Activated T-helper 1 cell treated with anti-CD3 and anti-CD28 coated beads, Interleukin-12 subunit alpha, Interleukin-12 subunit beta, Interleukin-2, Interleukin-4 antibody, amounts not matched to agents 30 ng/mL and 10 ng/mL and 1 ng/mL, durations not matched to agents 14 hours and 24 hours and 36 hours (primary cell): ENCODE data around the gene COQ7. TPM values are rescaled to one million over a fixed set of nuclear protein-coding genes. Genes with fewer than 3 reads are reported as not detected.

ENCODE experiments used
- DNase-seq: peaks from one replicate; pipeline ENCODE4 v3.0.0; 2021; ENCODE audit warnings: low spot score
- H3K27ac Mint-ChIP-seq: one replicate; pipeline ENCODE4 v1.8.0; 2021; ENCODE audit warnings: mild to moderate bottlenecking, mixed read lengths
- H3K27me3 Mint-ChIP-seq: one replicate; pipeline ENCODE4 v1.8.0; 2022; ENCODE audit warnings: mild to moderate bottlenecking, moderate library complexity, mixed read lengths; ENCODE audit not compliant: insufficient read depth
- H3K36me3 Mint-ChIP-seq: one replicate; pipeline ENCODE4 v1.8.0; 2021; ENCODE audit warnings: low read depth, mixed read lengths
- H3K4me1 Mint-ChIP-seq: one replicate; pipeline ENCODE4 v1.8.0; 2021; ENCODE audit warnings: low read depth, mixed read lengths
- H3K4me3 Mint-ChIP-seq: one replicate; pipeline ENCODE4 v1.8.0; 2021; ENCODE audit warnings: mild to moderate bottlenecking, moderate library complexity, mixed read lengths
- H3K9me3 Mint-ChIP-seq: one replicate; pipeline ENCODE4 v1.8.0; 2021; ENCODE audit warnings: mixed read lengths
- intact Hi-C: fragments of 100-400 bp; cut with micrococcal nuclease; formaldehyde crosslinking; loops from one replicate; pipeline ENCODE4 v1.15.1; 2024
- total RNA-seq: library from RNA; stranded (reverse); gene quantifications from 2 replicates; pipeline ENCODE4 v1.2.3, GENCODE V29; 2022

COQ7 gene
- total RNA-seq, 1 donor from 2014 or later, result 17.3 TPM

DNA sequence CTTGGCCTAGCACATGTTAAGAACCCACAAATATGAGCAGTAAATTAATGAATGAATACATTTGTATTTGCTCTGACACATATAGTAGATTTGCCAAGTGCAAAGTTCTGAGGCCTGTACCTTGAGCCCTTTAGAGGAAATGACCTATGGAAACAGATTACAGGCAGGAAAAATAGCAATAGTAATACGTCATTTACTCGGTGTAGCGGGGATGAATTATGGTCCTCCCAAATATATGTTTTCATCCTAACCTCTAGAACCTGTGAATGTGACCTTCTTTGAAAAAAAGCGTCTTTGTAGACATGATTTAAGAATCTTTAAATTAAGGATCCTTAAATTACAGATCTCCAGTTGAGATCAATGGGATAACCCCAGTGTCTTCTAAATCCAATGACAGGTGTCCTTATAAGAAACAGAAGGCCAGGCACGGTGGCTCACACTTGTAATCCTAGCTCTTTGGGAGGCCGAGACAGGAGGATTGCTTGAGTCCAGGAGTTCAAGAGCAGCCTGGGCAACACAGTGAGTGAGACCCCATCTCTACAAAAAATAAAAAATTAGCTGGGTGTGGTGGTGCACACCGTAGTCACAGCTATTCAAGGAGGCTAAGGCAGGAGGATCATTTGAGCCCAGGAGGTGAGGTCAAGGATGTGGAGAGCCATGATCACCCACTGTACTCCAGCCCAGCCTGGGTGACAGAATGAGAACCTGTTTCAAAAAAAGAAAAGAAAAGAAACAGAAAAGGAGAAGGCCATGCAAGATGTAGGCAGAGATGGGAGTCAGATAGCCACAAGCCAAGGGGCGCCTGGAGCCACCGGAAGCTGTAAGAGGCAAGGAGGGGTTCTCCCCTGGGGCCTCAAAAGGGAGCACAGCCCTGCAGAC is 41.2 kb downstream of the COQ7 start:
- H3K27ac Mint-ChIP-seq, result peak overlapping the region; percentile 6

DNA sequence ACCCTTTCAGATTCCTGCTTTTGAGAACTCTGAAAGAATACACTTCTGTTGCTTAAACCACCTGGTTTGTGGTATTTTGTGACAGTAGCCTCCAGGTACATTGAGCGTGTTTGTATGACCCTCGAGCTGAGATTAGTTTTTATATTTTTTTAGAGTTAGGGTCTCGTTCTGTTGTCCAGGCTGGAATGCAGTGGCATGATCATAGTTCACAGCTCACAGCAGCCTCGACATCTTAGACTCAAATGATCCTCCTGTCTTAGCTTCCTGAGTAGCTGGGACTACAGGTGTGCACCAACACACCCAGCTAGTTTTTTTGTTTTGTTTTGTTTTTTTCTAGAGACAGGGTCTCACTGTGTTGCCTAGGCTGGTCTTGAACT is 41.9 kb downstream of the COQ7 start:
- peaks cover 5% of the 10 kb centered on the region for H3K36me3 Mint-ChIP-seq
- peaks cover 21% of the 10 kb centered on the region for H3K4me1 Mint-ChIP-seq
- peaks cover 18% of the 10 kb centered on the region for H3K27me3 Mint-ChIP-seq
- H3K27ac Mint-ChIP-seq, result no peak overlapping the region
- DNase-seq, result no peak
- intact Hi-C loops, result no loop called here
- H3K4me3 Mint-ChIP-seq, result no peak overlapping the region
- no peaks in the 10 kb centered on the region for H3K9me3 Mint-ChIP-seq

More for the DNA sequence above, 41.2 kb downstream of the COQ7 start:
- Mint-ChIP-seq H3K4me3 (no peak overlapping the region), H3K36me3 (peaks cover 5% of the 10 kb centered on the region), H3K27me3 (peaks cover 18% of the 10 kb centered on the region), H3K9me3 (no peaks in the 10 kb centered on the region), H3K4me1 (peaks cover 21% of the 10 kb centered on the region)
- DNase-seq, result no peak
- intact Hi-C loops, result no loop called here

DNA sequence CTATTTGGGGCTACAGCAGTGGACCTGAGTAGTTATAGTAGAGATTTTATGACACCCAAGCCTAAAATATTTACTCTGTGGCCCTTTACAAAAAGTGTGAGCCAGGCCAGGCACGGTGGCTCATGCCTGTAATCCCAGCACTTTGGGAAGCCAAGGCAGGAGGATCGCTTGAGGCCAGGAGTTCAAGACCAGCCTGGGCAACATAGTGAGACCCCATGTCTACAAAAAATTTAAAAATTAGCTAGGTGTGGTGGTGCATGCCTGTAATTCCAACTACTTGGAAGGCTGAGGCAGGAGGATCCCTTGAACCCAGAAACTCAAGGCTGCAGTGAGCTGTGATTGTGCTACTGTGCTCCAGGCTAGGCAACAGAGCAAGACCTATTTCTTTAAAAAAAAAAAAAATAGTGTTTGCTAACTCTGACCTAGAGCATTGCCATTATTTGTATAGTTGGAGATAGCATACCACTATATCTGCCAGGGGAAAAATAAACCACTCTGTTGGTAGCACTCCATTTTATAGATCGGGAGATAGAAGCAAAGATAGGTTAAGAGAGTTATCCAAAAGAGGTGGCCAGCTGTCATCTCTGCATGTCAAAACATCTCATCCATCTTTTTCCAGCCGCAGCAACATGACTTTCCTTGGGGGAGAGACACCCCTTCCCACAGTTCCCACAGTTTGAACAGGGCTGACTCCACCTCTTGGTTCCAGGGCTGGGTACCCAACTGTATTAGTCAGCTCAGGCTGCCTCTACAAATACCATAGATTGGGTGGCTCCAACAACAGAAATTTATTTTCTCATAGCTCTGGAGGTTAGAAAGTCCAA is 43.3 kb downstream of the COQ7 start:
- Mint-ChIP-seq H3K4me1 (peaks cover 21% of the 10 kb centered on the region), H3K27ac (no peak overlapping the region), H3K27me3 (peaks cover 18% of the 10 kb centered on the region), H3K9me3 (no peaks in the 10 kb centered on the region), H3K36me3 (peaks cover 5% of the 10 kb centered on the region), H3K4me3 (no peak overlapping the region)
- intact Hi-C loops, result no loop called here
- DNase-seq, result no peak

DNA sequence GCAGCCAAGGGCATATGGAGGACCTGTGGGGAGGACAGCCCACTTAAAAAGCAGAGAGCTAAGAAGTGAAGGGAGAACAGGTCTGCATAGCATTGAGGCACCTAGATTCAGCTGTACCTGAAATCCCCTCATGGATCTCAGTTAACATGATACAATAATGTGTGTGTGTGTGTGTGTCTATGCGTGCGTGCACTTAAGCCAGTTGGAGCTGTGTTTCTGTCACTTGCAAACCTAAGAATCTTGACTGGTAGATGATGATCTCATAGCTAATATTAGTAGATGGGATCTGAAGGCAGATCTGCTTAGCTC is 44.6 kb downstream of the COQ7 start:
- Mint-ChIP-seq H3K27me3 (peaks cover 19% of the 10 kb centered on the region), H3K9me3 (no peaks in the 10 kb centered on the region), H3K4me3 (peak overlapping the region; percentile 57), H3K27ac (no peak overlapping the region), H3K36me3 (peaks cover 10% of the 10 kb centered on the region), H3K4me1 (peaks cover 33% of the 10 kb centered on the region)
- intact Hi-C loops, result no loop called here
- DNase-seq, result no peak

- peaks cover 19% of the 10 kb centered on the region for H3K27me3 Mint-ChIP-seq
- intact Hi-C loops, result no loop called here
- peak within 1 kb of the TSS; percentile 81 for H3K27ac Mint-ChIP-seq
- H3K36me3 Mint-ChIP-seq, result peaks cover 15% of the 10 kb centered on the region
- H3K9me3 Mint-ChIP-seq, result no peaks in the 10 kb centered on the region
- DNase-seq, result no peak
- H3K4me3 Mint-ChIP-seq, result peak within 1 kb of the TSS; percentile 83
- H3K4me1 Mint-ChIP-seq, result peaks cover 31% of the 10 kb centered on the region
Observed at GRCh38 chr16:19113577-19114358, 46.4 kb downstream of the COQ7 start, which contains the start of gene ITPRIPL2. ITPRIPL2 (plus strand) TSS chr16:19113964; CDS start chr16:19114462, 498 bp downstream.

DNA sequence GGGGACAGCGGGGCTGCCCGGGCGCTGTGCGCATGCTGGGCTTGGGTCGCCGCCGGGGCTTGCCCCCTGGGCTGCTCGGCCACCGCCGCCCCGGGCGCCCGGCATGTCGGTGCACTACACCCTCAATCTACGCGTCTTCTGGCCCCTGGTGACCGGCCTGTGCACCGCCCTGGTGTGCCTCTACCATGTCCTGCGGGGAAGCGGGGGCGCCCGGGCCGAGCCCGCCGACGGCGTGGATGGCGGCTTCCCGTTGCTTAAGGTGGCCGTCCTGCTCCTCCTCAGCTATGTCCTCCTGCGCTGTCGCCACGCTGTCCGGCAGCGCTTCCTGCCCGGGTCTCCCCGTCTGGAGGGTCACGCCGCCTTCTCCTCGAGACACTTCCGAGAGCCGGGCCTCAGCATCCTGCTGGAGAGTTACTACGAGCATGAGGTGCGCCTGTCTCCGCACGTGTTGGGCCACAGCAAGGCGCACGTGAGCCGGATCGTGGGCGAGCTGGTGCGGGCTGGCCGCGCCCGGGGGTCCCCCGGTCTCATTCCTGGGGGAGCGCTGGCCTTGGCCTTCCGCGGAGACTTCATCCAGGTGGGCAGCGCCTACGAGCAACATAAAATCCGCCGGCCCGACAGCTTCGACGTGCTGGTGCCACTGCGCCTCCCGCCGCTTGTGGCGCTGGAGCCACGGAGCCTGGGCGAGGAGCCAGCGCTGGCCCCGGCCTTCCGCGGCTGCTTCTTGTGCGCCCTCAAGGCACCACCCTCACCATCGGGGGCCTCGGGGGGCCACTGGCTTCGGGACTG is 47.1 kb downstream of the COQ7 start:
- Mint-ChIP-seq H3K27ac (peak overlapping the region; percentile 75), H3K4me1 (peaks cover 37% of the 10 kb centered on the region), H3K9me3 (no peaks in the 10 kb centered on the region), H3K36me3 (peaks cover 19% of the 10 kb centered on the region), H3K27me3 (peaks cover 19% of the 10 kb centered on the region), H3K4me3 (peak overlapping the region; percentile 82)
- intact Hi-C loops, result loop anchor here (5.0 kb wide), 4 partner anchors 53 to 443 kb away; partner anchors contain the start of genes CCP110, GDE1, SYT17 and VPS35L
- no peak for DNase-seq

DNA sequence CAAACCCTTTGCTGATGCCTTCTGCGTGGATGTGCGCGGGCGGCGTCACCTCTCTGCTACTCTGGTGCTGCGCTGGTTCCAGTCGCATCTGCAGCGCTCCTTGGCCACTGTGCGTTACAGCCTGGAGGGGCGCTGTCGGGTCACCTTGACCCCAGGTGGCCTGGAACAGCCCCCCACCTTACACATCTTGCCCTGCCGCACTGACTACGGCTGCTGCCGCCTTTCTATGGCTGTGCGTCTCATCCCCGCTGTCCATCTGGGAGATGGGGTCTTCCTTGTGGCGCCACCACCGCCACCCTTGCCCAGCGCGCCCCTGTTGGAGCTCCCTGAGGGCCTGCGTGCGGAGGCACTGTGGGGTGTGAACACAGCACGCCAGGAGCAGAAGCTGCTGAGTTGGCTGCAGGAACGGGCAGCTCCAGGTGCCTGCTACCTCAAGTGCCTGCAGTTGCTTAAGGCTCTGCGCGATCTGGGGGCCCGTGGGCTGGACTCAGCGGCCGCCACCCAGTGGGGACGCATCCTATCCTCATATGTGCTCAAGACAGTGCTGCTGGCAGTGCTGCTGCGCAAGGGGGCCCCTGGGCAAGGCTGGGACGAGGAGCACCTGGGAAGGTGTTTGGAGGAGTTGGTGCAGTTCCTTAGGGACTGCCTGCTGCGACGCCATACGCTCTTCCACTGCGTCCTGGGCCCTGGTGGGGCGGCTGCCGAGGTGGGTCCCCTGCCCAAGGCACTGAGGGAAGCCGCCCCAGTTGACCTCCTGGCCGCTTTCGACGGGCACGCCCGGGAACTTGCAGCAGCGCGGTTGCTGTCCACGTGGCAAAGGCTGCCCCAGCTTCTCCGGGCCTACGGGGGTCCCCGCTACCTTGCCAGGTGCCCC is 48.0 kb downstream of the COQ7 start:
- Mint-ChIP-seq H3K9me3 (no peaks in the 10 kb centered on the region), H3K27ac (peak overlapping the region; percentile 31), H3K4me1 (peaks cover 44% of the 10 kb centered on the region), H3K36me3 (peaks cover 19% of the 10 kb centered on the region), H3K4me3 (peak overlapping the region; percentile 82), H3K27me3 (peaks cover 19% of the 10 kb centered on the region)
- no peak for DNase-seq
- intact Hi-C loops, result loop anchor here (2.0 to 5.0 kb wide), 5 partner anchors 15 to 442 kb away; partner anchors contain the start of genes CCP110, GDE1, SYT17 and VPS35L

GRCh38 chr16:19116711-19117449 is 49.5 kb downstream of the COQ7 start:
- H3K4me3 Mint-ChIP-seq, result peak overlapping the region; percentile 73
- no peak for DNase-seq
- peak overlapping the region; percentile 90 for H3K27ac Mint-ChIP-seq
- peaks cover 48% of the 10 kb centered on the region for H3K4me1 Mint-ChIP-seq
- intact Hi-C loops, result loop anchor here (1.0 to 5.0 kb wide), 6 partner anchors 14 to 440 kb away; partner anchors contain the start of genes CCP110, GDE1, SYT17 and VPS35L
- H3K9me3 Mint-ChIP-seq, result no peaks in the 10 kb centered on the region
- peaks cover 27% of the 10 kb centered on the region for H3K36me3 Mint-ChIP-seq
- peaks cover 13% of the 10 kb centered on the region for H3K27me3 Mint-ChIP-seq

GRCh38 chr16:19118938-19119431 is 51.6 kb downstream of the COQ7 start:
- Mint-ChIP-seq H3K36me3 (peaks cover 31% of the 10 kb centered on the region), H3K4me1 (peaks cover 44% of the 10 kb centered on the region)
- intact Hi-C loops, result loop anchor here (1.0 to 5.0 kb wide), 8 partner anchors 8 to 438 kb away; partner anchors contain the start of genes CCP110, COQ7, GDE1 and SMG1

GRCh38 chr16:19119564-19119963 is 52.1 kb downstream of the COQ7 start:
- Mint-ChIP-seq H3K27ac (peak overlapping the region; percentile 73), H3K4me3 (peak overlapping the region; percentile 61), H3K9me3 (peaks cover 2% of the 10 kb centered on the region), H3K27me3 (peaks cover 3% of the 10 kb centered on the region), H3K4me1 (peaks cover 44% of the 10 kb centered on the region), H3K36me3 (peaks cover 31% of the 10 kb centered on the region)
- no peak for DNase-seq
- intact Hi-C loops, result loop anchor here (1.0 to 5.0 kb wide), 8 partner anchors 8 to 438 kb away; partner anchors contain the start of genes CCP110, COQ7, GDE1 and SMG1

More at GRCh38 chr16:19118938-19119431, 51.6 kb downstream of the COQ7 start:
- no peak for DNase-seq
- Mint-ChIP-seq H3K27me3 (peaks cover 3% of the 10 kb centered on the region), H3K9me3 (no peaks in the 10 kb centered on the region), H3K27ac (peak overlapping the region; percentile 93), H3K4me3 (peak overlapping the region; percentile 78)
